HG02759 (cell line): ENCODE data around the gene USP17L21.
"Not testable (repeated sequence)": the region's sequence is repeated elsewhere in the genome, so short reads cannot be mapped to it uniquely, and the experiment has no call there.

Experiments
- ATAC-seq: cut with Tn5 transposase; IDR thresholded peaks from one replicate; pipeline ENCODE4 v1.9.1; 2021; ENCODE audit warnings: mild to moderate bottlenecking, moderate library complexity; ENCODE audit not compliant: unreplicated experiment

Gene USP17L21, protein sequence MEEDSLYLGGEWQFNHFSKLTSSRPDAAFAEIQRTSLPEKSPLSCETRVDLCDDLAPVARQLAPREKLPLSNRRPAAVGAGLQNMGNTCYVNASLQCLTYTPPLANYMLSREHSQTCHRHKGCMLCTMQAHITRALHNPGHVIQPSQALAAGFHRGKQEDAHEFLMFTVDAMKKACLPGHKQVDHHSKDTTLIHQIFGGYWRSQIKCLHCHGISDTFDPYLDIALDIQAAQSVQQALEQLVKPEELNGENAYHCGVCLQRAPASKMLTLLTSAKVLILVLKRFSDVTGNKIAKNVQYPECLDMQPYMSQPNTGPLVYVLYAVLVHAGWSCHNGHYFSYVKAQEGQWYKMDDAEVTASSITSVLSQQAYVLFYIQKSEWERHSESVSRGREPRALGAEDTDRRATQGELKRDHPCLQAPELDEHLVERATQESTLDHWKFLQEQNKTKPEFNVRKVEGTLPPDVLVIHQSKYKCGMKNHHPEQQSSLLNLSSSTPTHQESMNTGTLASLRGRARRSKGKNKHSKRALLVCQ

DNA sequence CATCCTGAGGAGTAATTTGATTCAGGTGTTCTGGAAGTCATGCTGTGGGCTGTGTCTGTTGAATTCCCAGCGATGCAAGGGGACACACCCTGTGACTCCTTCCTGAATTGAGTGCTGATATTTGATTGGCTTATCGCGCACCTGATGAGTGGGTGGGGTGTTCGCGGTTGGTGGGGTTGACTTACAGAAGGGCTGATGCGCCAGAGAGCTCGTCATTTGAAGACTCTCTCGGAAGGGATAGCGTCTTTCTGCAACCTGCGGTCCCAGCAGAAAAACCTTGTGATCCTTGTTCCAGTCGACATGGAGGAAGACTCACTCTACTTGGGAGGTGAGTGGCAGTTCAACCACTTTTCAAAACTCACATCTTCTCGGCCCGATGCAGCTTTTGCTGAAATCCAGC, at the start of gene USP17L21:
USP17L21 (plus strand) TSS at position 301 of the 400 bp plus-strand sequence; CDS start at position 301, 0 bp downstream.
- ATAC-seq, result not testable (repeated sequence)

DNA sequence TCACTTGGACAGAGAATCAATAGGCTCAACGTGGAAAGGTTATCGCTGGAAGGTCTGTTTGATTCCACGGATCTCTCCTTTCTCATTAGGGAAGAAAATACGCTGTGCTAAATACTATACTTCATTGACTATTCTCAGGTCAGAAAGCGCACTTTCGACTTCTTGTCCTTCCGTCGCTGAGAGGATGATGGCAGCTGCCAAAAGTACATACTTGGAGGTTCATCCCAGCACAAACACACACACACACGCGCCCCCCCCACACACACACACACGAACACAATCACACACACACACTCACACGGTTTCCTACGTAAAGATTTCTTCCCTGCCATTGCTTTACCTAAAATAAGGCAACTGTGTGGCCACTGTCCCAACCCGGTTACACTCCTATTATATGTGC, 48.0 kb upstream of the USP17L21 start:
- ATAC-seq, result not testable (repeated sequence)

DNA sequence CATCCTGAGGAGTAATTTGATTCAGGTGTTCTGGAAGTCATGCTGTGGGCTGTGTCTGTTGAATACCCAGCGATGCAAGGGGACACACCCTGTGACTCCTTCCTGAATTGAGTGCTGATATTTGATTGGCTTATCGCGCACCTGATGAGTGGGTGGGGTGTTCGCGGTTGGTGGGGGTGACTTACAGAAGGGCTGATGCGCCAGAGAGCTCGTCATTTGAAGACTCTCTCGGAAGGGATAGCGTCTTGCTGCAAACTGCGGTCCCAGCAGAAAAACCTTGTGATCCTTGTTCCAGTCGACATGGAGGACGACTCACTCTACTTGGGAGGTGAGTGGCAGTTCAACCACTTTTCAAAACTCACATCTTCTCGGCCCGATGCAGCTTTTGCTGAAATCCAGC, 47.6 kb upstream of the USP17L21 start, which contains the start of gene USP17L11:
USP17L11 (plus strand) TSS at position 301 of the 400 bp plus-strand sequence; CDS start at position 301, 0 bp downstream.
- not testable (repeated sequence) for ATAC-seq

DNA sequence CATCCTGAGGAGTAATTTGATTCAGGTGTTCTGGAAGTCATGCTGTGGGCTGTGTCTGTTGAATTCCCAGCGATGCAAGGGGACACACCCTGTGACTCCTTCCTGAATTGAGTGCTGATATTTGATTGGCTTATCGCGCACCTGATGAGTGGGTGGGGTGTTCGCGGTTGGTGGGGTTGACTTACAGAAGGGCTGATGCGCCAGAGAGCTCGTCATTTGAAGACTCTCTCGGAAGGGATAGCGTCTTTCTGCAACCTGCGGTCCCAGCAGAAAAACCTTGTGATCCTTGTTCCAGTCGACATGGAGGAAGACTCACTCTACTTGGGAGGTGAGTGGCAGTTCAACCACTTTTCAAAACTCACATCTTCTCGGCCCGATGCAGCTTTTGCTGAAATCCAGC, 42.8 kb upstream of the USP17L21 start, which contains the start of gene USP17L12:
USP17L12 (plus strand) TSS at position 301 of the 400 bp plus-strand sequence; CDS start at position 301, 0 bp downstream.
- ATAC-seq, result not testable (repeated sequence)

DNA sequence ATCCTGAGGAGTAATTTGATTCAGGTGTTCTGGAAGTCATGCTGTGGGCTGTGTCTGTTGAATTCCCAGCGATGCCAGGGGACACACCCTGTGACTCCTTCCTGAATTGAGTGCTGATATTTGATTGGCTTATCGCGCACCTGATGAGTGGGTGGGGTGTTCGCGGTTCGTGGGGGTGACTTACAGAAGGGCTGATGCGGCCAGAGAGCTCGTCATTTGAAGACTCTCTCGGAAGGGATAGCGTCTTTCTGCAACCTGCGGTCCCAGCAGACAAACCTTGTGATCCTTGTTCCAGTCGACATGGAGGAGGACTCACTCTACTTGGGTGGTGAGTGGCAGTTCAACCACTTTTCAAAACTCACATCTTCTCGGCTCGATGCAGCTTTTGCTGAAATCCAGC, 38.1 kb upstream of the USP17L21 start, which contains the start of gene USP17L13:
USP17L13 (plus strand) TSS at position 301 of the 400 bp plus-strand sequence; CDS start at position 301, 0 bp downstream.
- ATAC-seq, result not testable (repeated sequence)

DNA sequence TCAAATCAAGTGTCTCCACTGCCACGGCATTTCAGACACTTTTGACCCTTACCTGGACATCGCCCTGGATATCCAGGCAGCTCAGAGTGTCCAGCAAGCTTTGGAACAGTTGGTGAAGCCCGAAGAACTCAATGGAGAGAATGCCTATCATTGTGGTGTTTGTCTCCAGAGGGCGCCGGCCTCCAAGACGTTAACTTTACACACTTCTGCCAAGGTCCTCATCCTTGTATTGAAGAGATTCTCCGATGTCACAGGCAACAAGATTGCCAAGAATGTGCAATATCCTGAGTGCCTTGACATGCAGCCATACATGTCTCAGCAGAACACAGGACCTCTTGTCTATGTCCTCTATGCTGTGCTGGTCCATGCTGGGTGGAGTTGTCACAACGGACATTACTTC, 32.4 kb upstream of the USP17L21 start:
- ATAC-seq, result not testable (repeated sequence)

DNA sequence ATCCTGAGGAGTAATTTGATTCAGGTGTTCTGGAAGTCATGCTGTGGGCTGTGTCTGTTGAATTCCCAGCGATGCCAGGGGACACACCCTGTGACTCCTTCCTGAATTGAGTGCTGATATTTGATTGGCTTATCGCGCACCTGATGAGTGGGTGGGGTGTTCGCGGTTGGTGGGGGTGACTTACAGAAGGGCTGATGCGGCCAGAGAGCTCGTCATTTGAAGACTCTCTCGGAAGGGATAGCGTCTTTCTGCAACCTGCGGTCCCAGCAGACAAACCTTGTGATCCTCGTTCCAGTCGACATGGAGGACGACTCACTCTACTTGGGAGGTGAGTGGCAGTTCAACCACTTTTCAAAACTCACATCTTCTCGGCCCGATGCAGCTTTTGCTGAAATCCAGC, 28.6 kb upstream of the USP17L21 start, which contains the start of gene USP17L15:
USP17L15 (plus strand) TSS at position 301 of the 400 bp plus-strand sequence; CDS start at position 301, 0 bp downstream.
- not testable (repeated sequence) for ATAC-seq

DNA sequence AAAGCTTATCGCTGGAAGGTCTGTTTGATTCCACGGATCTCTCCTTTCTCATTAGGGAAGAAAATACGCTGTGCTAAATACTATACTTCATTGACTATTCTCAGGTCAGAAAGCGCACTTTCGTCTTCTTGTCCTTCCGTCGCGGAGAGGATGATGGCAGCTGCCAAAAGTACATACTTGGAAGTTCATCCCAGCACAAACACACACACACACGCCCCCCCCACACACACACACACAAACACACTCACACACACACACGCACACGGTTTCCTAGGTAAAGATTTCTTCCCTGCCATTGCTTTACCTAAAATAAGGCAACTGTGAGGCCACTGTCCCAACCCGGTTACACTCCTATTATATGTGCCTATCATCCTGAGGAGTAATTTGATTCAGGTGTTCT, 24.2 kb upstream of the USP17L21 start:
- ATAC-seq, result not testable (repeated sequence)

DNA sequence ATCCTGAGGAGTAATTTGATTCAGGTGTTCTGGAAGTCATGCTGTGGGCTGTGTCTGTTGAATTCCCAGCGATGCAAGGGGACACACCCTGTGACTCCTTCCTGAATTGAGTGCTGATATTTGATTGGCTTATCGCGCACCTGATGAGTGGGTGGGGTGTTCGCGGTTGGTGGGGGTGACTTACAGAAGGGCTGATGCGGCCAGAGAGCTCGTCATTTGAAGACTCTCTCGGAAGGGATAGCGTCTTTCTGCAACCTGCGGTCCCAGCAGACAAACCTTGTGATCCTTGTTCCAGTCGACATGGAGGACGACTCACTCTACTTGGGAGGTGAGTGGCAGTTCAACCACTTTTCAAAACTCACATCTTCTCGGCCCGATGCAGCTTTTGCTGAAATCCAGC, 19.1 kb upstream of the USP17L21 start, which contains the start of gene USP17L17:
USP17L17 (plus strand) TSS at position 301 of the 400 bp plus-strand sequence; CDS start at position 301, 0 bp downstream.
- not testable (repeated sequence) for ATAC-seq

DNA sequence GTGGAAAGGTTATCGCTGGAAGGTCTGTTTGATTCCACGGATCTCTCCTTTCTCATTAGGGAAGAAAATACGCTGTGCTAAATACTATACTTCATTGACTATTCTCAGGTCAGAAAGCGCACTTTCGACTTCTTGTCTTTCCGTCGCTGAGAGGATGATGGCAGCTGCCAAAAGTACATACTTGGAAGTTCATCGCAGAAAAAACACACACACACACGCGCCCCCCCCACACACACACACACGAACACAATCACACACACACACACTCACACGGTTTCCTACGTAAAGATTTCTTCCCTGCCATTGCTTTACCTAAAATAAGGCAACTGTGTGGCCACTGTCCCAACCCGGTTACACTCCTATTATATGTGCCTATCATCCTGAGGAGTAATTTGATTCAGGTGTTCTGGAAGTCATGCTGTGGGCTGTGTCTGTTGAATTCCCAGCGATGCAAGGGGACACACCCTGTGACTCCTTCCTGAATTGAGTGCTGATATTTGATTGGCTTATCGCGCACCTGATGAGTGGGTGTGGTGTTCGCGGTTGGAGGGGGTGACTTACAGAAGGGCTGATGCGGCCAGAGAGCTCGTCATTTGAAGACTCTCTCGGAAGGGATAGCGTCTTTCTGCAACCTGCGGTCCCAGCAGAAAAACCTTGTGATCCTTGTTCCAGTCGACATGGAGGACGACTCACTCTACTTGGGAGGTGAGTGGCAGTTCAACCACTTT, 14.6 kb upstream of the USP17L21 start, which contains the start of gene USP17L18:
USP17L18 (plus strand) TSS at position 678 of the 728 bp plus-strand sequence; CDS start at position 678, 0 bp downstream.
- not testable (repeated sequence) for ATAC-seq

DNA sequence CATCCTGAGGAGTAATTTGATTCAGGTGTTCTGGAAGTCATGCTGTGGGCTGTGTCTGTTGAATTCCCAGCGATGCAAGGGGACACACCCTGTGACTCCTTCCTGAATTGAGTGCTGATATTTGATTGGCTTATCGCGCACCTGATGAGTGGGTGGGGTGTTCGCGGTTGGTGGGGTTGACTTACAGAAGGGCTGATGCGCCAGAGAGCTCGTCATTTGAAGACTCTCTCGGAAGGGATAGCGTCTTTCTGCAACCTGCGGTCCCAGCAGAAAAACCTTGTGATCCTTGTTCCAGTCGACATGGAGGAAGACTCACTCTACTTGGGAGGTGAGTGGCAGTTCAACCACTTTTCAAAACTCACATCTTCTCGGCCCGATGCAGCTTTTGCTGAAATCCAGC, 9.6 kb upstream of the USP17L21 start, which contains the start of gene USP17L19:
USP17L19 (plus strand) TSS at position 301 of the 400 bp plus-strand sequence; CDS start at position 301, 0 bp downstream.
- ATAC-seq, result not testable (repeated sequence)

DNA sequence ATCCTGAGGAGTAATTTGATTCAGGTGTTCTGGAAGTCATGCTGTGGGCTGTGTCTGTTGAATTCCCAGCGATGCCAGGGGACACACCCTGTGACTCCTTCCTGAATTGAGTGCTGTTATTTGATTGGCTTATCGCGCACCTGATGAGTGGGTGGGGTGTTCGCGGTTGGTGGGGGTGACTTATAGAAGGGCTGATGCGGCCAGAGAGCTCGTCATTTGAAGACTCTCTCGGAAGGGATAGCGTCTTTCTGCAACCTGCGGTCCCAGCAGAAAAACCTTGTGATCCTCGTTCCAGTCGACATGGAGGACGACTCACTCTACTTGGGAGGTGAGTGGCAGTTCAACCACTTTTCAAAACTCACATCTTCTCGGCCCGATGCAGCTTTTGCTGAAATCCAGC, 4.8 kb upstream of the USP17L21 start, which contains the start of gene USP17L20:
USP17L20 (plus strand) TSS at position 301 of the 400 bp plus-strand sequence; CDS start at position 301, 0 bp downstream.
- ATAC-seq, result not testable (repeated sequence)

DNA sequence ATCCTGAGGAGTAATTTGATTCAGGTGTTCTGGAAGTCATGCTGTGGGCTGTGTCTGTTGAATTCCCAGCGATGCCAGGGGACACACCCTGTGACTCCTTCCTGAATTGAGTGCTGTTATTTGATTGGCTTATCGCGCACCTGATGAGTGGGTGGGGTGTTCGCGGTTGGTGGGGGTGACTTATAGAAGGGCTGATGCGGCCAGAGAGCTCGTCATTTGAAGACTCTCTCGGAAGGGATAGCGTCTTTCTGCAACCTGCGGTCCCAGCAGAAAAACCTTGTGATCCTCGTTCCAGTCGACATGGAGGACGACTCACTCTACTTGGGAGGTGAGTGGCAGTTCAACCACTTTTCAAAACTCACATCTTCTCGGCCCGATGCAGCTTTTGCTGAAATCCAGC, 4.6 kb downstream of the USP17L21 start, which contains the start of gene USP17L22:
USP17L22 (plus strand) TSS at position 301 of the 400 bp plus-strand sequence; CDS start at position 301, 0 bp downstream.
- ATAC-seq, result not testable (repeated sequence)

DNA sequence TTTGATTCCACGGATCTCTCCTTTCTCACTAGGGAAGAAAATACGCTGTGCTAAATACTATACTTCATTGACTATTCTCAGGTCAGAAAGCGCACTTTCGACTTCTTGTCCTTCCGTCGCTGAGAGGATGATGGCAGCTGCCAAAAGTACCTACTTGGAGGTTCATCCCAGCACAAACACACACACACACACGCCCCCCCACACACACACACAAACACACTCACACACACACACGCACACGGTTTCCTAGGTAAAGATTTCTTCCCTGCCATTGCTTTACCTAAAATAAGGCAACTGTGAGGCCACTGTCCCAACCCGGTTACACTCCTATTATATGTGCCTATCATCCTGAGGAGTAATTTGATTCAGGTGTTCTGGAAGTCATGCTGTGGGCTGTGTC, 9.0 kb downstream of the USP17L21 start:
- not testable (repeated sequence) for ATAC-seq
